OCI-M1 (cell line): ENCODE measurements around the gene CYTL1.
A peak's percentile ranks its signal among the peaks of the same experiment; 100 is the strongest.
"Not testable (repeated sequence)": the region's sequence is repeated elsewhere in the genome, so short reads cannot be mapped to it uniquely, and the experiment has no call there.

Source experiments
- DNase-seq: peaks from one replicate; lab custom pipeline; 2025; lab: John Stamatoyannopoulos, UW

CYTL1 gene

GRCh38 chr4:5033281-5033841 lies 14.1 kb upstream of the CYTL1 start:
- DNase-seq = no peak

- no peak for DNase-seq
Measured at GRCh38 chr4:5032813-5033212, 13.6 kb upstream of the CYTL1 start.

DNA sequence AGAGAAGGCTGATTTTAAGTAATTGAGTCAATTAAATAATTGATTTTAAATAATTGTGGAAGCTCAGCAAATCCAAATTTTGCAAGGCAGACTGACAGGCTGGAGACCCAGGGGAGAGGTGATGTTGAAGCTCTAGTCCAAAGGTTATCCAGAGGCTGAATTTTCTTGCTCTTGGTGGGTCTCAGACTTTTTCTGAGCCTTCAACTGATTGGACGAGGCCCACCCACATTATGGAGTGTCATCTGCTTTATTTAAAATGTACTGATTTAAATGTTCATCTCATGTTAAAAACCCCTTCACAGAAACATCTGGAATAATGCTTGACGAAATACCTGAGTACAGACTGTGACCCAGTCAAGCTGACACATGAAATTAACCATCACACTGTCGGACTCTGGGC lies 11.7 kb upstream of the CYTL1 start:
- DNase-seq = no peak

DNA sequence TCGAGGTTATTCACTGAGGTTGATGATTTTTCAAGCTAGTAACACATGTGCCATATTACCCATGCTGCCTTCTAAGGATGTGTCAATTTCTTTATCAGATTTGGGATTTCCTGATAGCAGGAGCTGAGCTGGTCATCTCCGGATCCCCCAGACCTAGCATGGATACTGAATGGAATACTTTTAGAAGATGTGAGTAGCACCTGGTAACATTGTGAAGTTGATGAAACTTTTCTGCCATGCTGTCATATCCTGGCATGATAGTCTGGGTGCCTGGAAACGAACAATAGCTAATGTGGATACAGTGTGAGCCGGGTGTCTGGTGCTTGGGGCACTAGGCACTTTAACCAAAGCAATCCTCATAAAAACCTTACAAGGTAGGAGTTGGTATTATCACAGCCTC lies 11.0 kb upstream of the CYTL1 start:
- DNase-seq = no peak

DNA sequence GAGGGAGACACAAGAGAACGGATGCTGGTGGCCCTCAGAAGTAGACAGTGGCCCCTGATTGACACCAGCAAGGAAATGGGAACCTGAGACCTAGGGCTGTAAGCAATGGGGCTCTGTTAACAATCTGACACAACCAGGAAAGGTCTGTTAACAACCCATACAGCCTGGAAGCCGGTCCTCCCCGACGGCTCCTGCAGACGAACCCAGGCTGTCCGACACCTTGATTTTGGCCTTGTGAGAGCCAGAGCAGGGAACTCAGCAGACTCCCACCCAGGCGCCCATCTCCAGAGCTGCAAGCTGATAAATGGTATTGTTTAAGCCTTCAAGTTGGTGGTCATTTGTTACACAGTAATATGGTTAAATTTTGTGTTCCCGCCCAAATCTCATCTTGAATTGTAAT lies 10.2 kb upstream of the CYTL1 start:
- no peak for DNase-seq

DNA sequence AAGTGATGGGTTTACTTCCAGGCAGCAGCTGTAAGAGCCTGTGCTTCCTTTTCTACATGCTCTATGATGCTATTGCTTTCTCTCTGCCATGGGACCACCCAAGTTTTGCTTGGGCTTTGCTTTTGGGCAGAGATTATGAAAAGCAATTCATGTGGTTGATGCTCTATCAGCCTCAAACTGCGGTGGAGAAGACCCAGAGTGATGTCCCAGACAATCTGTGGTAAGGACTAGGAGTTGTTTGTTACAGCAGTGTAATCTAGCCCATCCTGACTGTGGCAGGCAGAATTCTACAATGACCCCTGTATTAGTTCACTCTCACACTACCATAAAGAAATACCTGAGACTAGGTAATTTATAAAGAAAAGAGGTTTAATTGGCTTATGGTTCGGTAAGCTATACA lies 9.2 kb upstream of the CYTL1 start:
- DNase-seq = no peak

DNA sequence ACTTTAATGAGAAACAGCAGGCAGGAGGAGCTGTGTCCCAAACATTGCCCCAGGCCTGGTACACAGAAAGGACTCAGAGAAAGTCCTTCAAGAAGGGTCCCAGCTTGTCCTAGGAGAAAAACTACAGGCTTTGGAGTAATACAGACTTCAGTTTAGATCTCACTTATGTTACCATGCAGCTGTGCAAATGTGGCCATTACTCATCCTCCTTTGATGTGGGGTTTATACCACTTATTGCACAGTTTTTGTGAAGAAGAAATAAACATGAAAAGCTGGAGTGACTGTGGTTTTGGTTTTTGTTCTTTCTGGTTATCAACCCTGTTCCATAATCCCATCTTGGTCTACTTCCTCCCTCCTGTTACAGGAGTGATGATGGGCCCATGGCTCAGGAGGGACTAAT lies 8.1 kb upstream of the CYTL1 start:
- peak; percentile 18 for DNase-seq

GRCh38 chr4:5026371-5026770 lies 7.1 kb upstream of the CYTL1 start:
- DNase-seq = no peak

DNA sequence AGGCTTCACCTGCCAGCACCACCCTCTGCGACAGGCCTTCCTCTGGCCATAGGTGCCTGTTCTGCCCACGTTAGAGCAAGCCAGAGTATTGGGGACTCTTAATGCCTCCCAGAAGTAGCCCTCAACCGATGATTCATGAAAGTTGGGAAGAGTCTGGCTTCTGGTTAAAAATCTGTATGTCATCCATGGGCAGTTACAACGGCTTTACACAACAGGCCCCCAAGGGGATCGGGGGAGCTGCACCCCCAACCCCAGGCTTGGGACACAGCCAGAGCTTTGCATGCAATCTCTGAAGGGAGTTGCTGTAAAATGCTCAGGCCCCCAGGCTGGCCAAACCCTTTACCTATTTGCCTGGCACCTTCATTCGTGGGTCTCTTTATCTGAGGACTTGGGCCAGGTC lies 5.4 kb upstream of the CYTL1 start:
- no peak for DNase-seq

DNA sequence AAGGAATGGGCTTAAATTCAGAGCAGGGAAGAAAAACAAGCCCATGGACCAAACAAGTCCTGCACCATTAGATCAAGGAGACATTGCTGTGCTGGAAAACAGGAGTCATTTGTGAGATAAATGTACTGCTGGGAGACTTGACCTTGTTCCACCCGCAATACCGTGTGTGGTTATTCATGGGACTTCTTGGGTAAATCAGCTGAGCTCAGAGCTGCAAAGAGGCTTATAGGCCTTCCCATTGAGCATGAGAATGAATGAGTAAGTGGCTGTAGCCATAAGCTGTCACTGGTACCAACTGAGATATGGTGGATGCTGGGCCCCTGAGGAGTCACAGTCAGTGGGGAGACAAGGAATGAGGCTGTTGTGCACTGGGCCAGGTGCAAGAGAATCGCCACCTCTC lies 2.3 kb upstream of the CYTL1 start:
- no peak for DNase-seq

GRCh38 chr4:5020341-5020740 lies 1.1 kb upstream of the CYTL1 start:
- DNase-seq = no peak

DNA sequence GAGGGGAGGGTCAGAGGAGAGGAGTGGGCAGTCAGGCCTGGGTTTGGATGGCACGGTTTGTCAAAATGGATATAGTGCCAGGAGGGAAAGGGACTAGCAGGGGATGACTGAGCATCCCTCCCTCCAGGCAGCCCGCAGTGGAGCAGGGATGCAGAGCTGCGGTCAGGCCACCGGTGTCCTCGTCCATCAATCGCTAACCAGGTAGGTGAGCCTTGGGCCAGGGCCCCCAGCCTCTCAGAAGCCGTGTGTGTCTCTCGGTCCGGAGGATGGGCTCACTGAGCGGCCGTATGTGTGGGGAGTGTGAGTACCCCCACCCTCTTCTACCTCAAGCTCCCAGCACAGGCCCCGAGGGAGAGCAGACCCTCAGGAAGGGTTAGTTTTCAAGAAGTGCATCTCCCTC lies 538 bp upstream of the CYTL1 start:
- no peak for DNase-seq

DNA sequence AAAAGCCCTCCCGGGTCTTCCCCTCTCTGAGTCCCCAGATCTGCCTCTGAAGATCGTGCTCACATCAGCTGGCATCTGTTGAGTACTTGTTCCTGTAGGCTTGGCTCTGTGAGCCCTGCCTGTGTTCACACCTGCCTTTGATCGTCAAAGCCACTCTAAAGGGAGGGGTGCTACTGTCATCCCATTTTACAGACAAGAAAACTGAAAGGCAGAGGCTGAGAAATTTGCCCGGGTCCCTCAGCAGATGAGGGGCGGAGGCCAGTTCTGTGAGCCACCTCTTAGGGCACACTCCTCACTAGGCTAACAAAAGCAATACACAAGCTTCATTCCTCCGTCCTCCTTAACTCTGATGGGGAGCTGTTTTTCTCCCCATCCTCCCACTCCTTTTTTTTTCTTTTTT lies 655 bp downstream of the CYTL1 start:
- no peak for DNase-seq

- peak; percentile 25 for DNase-seq
Measured at GRCh38 chr4:5018096-5018495, 1.2 kb downstream of the CYTL1 start.

DNA sequence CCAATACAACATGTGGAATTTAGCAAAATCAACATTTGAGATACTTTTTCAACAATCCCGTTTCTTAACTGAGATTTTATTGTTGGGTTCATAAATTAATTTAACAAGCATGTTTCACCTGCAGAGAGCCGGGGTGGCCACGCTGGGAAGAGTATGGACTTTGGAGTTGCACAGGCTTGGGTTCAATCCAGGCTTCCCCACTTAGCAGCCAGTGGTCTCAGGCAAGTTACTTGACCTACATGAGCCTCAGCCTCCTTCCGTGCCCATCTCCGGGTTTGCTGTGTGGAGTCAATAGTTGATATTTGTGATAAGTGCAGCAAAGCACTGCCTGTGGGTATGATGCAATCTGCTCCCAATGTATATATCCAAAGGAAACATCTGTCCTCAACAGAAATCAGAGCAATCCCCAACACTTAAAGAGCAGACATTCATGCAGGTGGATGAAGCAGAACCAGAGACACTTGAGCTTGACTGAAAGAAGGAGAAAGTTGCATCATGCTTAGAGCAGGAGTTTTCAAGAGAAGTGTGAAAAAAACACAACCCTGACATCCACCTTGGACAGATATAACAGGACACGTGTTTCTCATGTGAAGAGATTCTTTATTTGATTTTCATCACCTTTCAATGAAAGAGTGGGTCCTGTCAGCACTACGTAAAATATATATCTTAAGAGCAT lies 5.1 kb downstream of the CYTL1 start:
- DNase-seq = no peak

GRCh38 chr4:5012958-5013357 lies 6.3 kb downstream of the CYTL1 start:
- DNase-seq = no peak

DNA sequence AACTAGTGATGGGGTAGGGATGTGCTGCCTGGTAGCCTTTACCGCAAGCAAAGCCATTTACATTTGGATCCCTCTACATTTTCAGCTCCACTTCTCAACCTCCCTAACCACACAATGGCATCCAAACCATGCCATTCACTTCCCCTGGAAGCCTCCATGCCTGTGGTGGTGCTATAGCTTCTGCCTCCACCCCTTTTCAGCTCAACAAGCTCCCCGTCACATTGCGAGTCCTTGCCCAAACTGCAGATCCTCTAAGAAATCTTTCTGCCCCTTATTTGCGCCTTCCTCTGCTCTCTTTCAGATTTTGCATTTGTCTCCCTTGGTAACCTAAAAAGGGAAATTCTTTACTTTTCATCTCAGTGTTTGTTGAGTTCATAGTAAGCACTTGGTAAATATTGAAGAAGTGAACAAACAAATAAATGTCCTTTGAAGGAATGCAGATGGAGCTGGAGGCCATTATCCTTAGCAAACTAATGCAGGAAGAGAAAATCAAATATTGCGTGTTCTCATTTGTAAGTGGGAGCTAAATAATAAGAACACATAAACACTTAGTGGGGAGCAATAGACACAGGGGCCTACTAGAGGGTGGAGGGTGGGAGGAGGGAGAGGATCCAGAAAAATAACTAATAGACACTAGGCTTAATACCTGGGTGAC lies 6.9 kb downstream of the CYTL1 start:
- DNase-seq = no peak

DNA sequence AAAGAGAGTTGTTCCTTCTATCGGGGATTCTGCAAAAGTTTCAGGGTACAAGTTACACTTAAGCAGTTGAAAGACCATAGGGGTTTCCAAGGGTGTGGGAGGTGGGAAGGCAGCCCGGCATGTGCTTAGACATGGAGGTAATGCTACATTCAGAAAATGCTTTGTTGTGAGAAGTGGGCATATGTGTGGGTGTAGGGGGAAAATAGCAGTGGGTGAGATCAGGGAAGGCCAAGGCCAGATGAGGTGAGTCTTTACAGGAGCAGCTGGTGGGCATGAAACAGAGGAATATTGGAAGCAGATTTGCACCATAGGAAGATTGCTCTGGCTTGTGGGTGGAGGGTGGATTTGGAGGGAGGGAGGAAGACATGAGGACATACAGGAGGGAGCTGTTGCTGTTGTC lies 8.3 kb downstream of the CYTL1 start:
- no peak for DNase-seq

DNA sequence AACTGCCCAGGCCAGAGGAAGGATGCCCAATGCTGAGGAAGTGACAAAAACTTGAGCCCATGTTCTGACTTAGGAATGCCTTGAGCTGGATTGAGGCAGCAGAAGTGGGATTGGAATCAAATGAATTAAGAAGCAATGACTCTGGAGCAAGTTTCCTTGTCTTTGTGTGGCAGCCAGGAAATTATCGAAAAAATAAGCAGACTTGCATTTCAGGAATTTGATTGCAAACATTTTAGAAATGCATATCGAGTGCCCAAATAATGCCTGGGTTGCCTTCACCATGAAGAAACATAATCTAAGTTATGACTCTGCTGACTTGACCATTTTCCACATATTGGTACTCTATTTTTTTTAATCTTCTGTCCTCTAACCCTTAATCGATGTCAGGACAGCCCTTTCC lies 9.5 kb downstream of the CYTL1 start:
- DNase-seq = no peak

DNA sequence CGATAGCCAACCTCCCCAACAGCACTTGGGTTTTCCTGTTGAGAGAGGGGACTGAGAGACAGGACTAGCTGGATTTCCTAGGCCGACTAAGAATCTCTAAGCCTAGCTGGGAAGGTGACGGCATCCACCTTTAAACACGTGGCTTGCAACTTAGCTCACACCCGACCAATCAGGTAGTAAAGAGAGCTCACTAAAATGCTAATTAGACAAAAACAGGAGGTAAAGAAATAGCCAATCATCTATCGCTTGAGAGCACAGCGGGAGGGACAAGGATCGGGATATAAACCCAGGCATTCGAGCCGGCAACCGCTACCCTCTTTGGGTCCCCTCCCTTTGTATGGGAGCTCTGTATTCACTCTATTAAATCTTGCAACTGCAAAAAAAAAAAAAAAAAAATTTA lies 12.3 kb downstream of the CYTL1 start:
- DNase-seq = not testable (repeated sequence)

- DNase-seq = no peak
Measured at GRCh38 chr4:5004496-5004895, 14.8 kb downstream of the CYTL1 start.

DNA sequence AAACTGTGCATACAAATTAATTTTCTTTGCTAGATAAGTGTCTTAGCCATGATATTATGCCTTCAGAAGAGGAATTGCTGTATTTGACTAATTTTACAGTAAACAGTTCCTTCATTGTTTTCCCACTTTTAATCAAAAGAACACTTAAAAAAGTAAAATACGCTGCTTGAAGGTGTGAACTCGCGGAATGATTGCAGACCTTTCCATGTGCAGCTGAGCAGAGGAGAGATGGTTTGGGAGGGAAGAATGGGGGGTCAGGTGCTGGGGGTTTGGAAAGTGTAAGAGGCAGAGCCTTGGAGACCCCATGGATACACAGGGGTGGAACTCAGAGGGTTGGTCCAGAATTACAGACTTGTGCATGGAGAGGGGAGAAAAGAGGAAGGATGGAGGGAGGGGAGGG lies 15.3 kb downstream of the CYTL1 start:
- no peak for DNase-seq

- peak; percentile 90 for DNase-seq
Measured at GRCh38 chr4:5003372-5003857, 15.8 kb downstream of the CYTL1 start.

GRCh38 chr4:5001641-5002040 lies 17.6 kb downstream of the CYTL1 start:
- DNase-seq = peak; percentile 35
